Measurements from ENCODE around the gene AOC2. TPM values are rescaled to one million over a fixed set of nuclear protein-coding genes. Genes with fewer than 3 reads are reported as not detected.

AOC2 gene
- total and polyA plus RNA-seq, 2 experiments from 2014 or later = 1.1 to 1.3 TPM

- 95% methylated on average over 20 of the region's 24 CpGs for WGBS (ENCODE audit: low lambda C conversion rate, missing lambda C conversion rate)
- Histone ChIP-seq H3K36me3 (replicated peaks; ENCODE audit: insufficient read depth, low read depth) (no peaks in the 10 kb centered on the region), H3K79me2 (no peaks in the 10 kb centered on the region), H3K4me1 (ENCODE audit: insufficient read depth) (no peaks in the 10 kb centered on the region), H3K27me3 (peaks cover 6% of the 10 kb centered on the region), H3K9me3 (ENCODE audit: low read depth) (no peaks in the 10 kb centered on the region), H3K27ac (no peak overlapping the region), H3K9me2 (replicated peaks; ENCODE audit: insufficient read depth) (no peaks in the 10 kb centered on the region), H4K20me1 (ENCODE audit: insufficient read depth, poor library complexity, severe bottlenecking) (no peaks in the 10 kb centered on the region), H3K4me3 (no peak overlapping the region), H3K4me2 (no peak overlapping the region), H2AFZ (no peak overlapping the region)
- no peak for DNase-seq (ENCODE audit: low spot score)
- TF ChIP-seq EZH2 (IDR thresholded peaks at IDR 0.05; ENCODE audit: borderline replicate concordance) (no peak), EZH2phosphoT487 (IDR thresholded peaks at IDR 0.05; ENCODE audit: low read depth, severe bottlenecking, unreplicated experiment) (no peak), CTCF (IDR thresholded peaks at IDR 0.05; ENCODE audit: poor library complexity) (no peak)
Observed at GRCh38 chr17:42844761-42845555, 578 bp downstream of the AOC2 start.

GRCh38 chr17:42845556-42845917 is 1.2 kb downstream of the AOC2 start:
- no peaks in the 10 kb centered on the region for H3K9me2 ChIP-seq (replicated peaks; ENCODE audit: insufficient read depth)
- no peak overlapping the region for H2AFZ ChIP-seq
- no peaks in the 10 kb centered on the region for H4K20me1 ChIP-seq (ENCODE audit: insufficient read depth, poor library complexity, severe bottlenecking)
- H3K4me2 ChIP-seq = no peak overlapping the region
- TF ChIP-seq EZH2phosphoT487 (IDR thresholded peaks at IDR 0.05; ENCODE audit: low read depth, severe bottlenecking, unreplicated experiment) (no peak), CTCF (IDR thresholded peaks at IDR 0.05; ENCODE audit: poor library complexity) (no peak), EZH2 (IDR thresholded peaks at IDR 0.05; ENCODE audit: borderline replicate concordance) (no peak)
- H3K27ac ChIP-seq = no peak overlapping the region
- H3K27me3 ChIP-seq = peaks cover 6% of the 10 kb centered on the region
- no peaks in the 10 kb centered on the region for H3K9me3 ChIP-seq (ENCODE audit: low read depth)
- no peaks in the 10 kb centered on the region for H3K36me3 ChIP-seq (replicated peaks; ENCODE audit: insufficient read depth, low read depth)
- no peaks in the 10 kb centered on the region for H3K4me1 ChIP-seq (ENCODE audit: insufficient read depth)
- 92% methylated on average over 12 of the region's 12 CpGs for WGBS (ENCODE audit: low lambda C conversion rate, missing lambda C conversion rate)
- no peak for DNase-seq (ENCODE audit: low spot score)
- no peak overlapping the region for H3K4me3 ChIP-seq
- H3K79me2 ChIP-seq = no peaks in the 10 kb centered on the region

- TF ChIP-seq EZH2 (IDR thresholded peaks at IDR 0.05; ENCODE audit: borderline replicate concordance) (no peak), CTCF (IDR thresholded peaks at IDR 0.05; ENCODE audit: poor library complexity) (no peak), EZH2phosphoT487 (IDR thresholded peaks at IDR 0.05; ENCODE audit: low read depth, severe bottlenecking, unreplicated experiment) (no peak)
- Histone ChIP-seq H3K36me3 (replicated peaks; ENCODE audit: insufficient read depth, low read depth) (no peaks in the 10 kb centered on the region), H2AFZ (no peak overlapping the region), H3K4me2 (no peak overlapping the region), H3K4me1 (ENCODE audit: insufficient read depth) (no peaks in the 10 kb centered on the region), H3K9me2 (replicated peaks; ENCODE audit: insufficient read depth) (no peaks in the 10 kb centered on the region), H3K79me2 (no peaks in the 10 kb centered on the region), H3K9me3 (ENCODE audit: low read depth) (no peaks in the 10 kb centered on the region), H3K27ac (no peak overlapping the region), H3K4me3 (no peak overlapping the region), H4K20me1 (ENCODE audit: insufficient read depth, poor library complexity, severe bottlenecking) (no peaks in the 10 kb centered on the region), H3K27me3 (peaks cover 6% of the 10 kb centered on the region)
- DNase-seq (ENCODE audit: low spot score) = no peak
- 89% methylated on average over 7 of the region's 7 CpGs for WGBS (ENCODE audit: low lambda C conversion rate, missing lambda C conversion rate)
Observed at GRCh38 chr17:42845918-42846593, 1.7 kb downstream of the AOC2 start.

Data from hepatocyte (in vitro differentiated cells).